ENCODE data around the gene BBS9. TPM values are rescaled to one million over a fixed set of nuclear protein-coding genes. Genes with fewer than 3 reads are reported as not detected.

The BBS9 gene
- total RNA-seq, 1 donor from 2014 or later: 21.1 TPM

DNA sequence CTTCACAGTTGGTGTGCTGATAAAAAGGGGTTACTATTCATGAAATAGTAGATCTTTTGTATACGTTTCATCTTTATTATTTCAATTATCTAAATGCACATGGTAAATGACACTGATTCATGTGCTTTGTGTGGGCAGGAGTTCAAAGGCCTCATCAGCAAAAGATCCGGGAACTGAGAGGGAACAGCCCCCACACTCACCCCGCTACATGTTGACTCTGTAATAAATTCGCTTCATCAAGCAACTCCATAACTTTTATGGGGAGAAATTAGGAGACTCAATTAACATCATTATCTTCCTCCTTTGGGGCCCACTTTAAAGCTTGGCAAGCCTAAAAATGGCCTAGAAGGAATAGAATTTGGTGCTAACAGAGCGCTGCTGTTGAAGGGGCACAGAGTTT lies 525.3 kb downstream of the BBS9 start:
- Mint-ChIP-seq H3K27ac (ENCODE audit: unreplicated experiment) (no peak overlapping the region), H3K4me1 (ENCODE audit: low read depth, unreplicated experiment) (no peaks in the 10 kb centered on the region), H3K36me3 (ENCODE audit: unreplicated experiment) (no peaks in the 10 kb centered on the region), H3K4me3 (ENCODE audit: unreplicated experiment) (no peak overlapping the region), H3K9me3 (ENCODE audit: unreplicated experiment) (no peaks in the 10 kb centered on the region), H3K27me3 (ENCODE audit: unreplicated experiment) (peaks cover 3% of the 10 kb centered on the region)
- no peak for DNase-seq
- TF ChIP-seq, protein P1, sequence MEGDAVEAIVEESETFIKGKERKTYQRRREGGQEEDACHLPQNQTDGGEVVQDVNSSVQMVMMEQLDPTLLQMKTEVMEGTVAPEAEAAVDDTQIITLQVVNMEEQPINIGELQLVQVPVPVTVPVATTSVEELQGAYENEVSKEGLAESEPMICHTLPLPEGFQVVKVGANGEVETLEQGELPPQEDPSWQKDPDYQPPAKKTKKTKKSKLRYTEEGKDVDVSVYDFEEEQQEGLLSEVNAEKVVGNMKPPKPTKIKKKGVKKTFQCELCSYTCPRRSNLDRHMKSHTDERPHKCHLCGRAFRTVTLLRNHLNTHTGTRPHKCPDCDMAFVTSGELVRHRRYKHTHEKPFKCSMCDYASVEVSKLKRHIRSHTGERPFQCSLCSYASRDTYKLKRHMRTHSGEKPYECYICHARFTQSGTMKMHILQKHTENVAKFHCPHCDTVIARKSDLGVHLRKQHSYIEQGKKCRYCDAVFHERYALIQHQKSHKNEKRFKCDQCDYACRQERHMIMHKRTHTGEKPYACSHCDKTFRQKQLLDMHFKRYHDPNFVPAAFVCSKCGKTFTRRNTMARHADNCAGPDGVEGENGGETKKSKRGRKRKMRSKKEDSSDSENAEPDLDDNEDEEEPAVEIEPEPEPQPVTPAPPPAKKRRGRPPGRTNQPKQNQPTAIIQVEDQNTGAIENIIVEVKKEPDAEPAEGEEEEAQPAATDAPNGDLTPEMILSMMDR (IDR thresholded peaks at IDR 0.05; ENCODE audit: partially characterized antibody, unreplicated experiment): no peak

Other genes with a start within 250 kb of the BBS9 start
- 41.3 TPM for gene KBTBD2, start 237.8 kb upstream of the BBS9 start, total RNA-seq (ENCODE audit: unreplicated experiment)
- 90.7 TPM for gene FKBP9, start 172.1 kb upstream of the BBS9 start, total RNA-seq (ENCODE audit: unreplicated experiment)
- gene NT5C3A, start 66.8 kb upstream of the BBS9 start, total RNA-seq (ENCODE audit: unreplicated experiment): 35.9 TPM
- gene RP9, start 20.2 kb upstream of the BBS9 start, total RNA-seq (ENCODE audit: unreplicated experiment): 26.4 TPM

Measured in glutamatergic neuron (in vitro differentiated cells).